Peyer's patch (tissue), 4 donors: ENCODE measurements around the gene L1CAM.

ENCODE experiments used
- POLR2A ChIP-seq, 2 donors: fragments of 450-650 bp; IDR thresholded peaks; one replicate each; pipeline ENCODE4 v1.5.1; 2017; ENCODE audit warnings: antibody characterized with exemption in 2 of 2, mild to moderate bottlenecking in 2 of 2, moderate library complexity in 2 of 2
- TF ChIP-seq, protein P1 (sequence below), 6 experiments: fragments of 450-650 bp in 4 of 6; fragments of 200-600 bp in 2 of 6; sonication (generic) in 1 of 6; IDR thresholded peaks; one replicate each; pipeline ENCODE4 v1.5.1; 2017 to 2019; ENCODE audit warnings: antibody characterized with exemption in 6 of 6, mild to moderate bottlenecking in 3 of 6, moderate library complexity in 1 of 6

DNA sequence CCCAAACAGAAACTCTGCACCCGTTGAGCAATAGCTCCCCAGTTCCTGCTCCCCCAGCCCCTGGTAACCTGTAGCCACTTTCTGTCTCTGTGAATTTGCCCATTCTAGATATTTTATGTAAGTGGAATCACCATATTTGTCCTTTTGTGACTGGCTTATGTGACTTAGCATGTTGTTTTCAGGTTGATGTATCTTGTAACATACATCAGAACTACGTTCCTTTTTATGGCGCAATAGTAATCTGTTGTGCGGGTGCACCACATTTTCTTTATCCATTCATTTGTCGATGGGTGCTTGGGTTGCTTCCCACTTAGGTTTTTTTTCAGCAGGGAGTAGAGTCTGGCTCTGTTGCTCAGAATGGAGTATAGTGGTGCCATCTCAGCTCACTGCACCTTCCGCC lies 49.1 kb downstream of the L1CAM start:
- no peak for TF ChIP-seq POLR2A (IDR thresholded peaks at IDR 0.05)
- TF ChIP-seq, protein P1, sequence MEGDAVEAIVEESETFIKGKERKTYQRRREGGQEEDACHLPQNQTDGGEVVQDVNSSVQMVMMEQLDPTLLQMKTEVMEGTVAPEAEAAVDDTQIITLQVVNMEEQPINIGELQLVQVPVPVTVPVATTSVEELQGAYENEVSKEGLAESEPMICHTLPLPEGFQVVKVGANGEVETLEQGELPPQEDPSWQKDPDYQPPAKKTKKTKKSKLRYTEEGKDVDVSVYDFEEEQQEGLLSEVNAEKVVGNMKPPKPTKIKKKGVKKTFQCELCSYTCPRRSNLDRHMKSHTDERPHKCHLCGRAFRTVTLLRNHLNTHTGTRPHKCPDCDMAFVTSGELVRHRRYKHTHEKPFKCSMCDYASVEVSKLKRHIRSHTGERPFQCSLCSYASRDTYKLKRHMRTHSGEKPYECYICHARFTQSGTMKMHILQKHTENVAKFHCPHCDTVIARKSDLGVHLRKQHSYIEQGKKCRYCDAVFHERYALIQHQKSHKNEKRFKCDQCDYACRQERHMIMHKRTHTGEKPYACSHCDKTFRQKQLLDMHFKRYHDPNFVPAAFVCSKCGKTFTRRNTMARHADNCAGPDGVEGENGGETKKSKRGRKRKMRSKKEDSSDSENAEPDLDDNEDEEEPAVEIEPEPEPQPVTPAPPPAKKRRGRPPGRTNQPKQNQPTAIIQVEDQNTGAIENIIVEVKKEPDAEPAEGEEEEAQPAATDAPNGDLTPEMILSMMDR (IDR thresholded peaks at IDR 0.05), result no peak
